Medulla oblongata (tissue), 1 donor: ENCODE measurements around the gene PFN1.
A peak's percentile ranks its signal among the peaks of the same experiment; 100 is the strongest.

Experiments
- DNase-seq: peaks from one replicate; pipeline ENCODE4 v3.0.0-alpha.2; 2015; ENCODE audit errors: extremely low spot score

The PFN1 gene

DNA sequence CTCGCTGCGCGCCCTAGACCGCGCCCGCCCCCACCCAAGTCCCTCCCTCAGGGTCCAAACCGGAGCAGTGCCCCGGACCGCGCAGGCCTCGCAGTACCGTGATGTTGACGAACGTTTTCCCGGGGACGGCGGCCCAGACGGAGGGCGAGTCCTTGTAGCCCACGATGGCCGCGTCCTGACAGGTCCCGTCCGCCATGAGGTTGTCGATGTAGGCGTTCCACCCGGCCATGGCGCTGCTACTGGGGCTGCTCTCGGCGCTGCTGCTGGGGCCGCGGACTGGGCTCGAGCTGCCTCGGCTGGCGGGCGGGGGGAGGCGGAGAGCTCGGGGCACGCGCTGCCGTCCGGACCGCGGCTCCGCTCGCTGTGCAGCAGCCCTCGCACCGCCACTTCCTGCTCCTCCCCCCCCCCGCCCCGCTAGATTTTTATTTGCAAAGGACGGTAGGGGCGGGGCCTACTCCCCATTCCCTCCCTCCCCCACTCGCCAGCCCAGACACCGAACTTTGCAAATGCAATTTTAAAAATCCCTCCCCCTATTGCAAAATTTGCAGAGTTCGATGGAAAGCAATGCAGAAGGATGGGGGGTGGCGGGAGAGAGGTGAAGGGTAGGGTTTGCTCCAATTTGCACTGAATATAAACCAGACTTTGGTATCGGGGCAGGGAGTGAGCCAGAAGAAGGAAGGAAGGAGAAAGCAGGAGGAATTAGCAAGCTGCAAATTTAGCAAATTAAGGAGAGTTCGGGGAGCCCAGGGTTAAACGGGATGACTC lies at the start of gene PFN1:
TSS of gene PFN1 (minus strand) at position 365 of the 765 bp plus-strand sequence. CDS start at position 229, 136 bp downstream.
- DNase-seq, result peak; percentile 89

DNA sequence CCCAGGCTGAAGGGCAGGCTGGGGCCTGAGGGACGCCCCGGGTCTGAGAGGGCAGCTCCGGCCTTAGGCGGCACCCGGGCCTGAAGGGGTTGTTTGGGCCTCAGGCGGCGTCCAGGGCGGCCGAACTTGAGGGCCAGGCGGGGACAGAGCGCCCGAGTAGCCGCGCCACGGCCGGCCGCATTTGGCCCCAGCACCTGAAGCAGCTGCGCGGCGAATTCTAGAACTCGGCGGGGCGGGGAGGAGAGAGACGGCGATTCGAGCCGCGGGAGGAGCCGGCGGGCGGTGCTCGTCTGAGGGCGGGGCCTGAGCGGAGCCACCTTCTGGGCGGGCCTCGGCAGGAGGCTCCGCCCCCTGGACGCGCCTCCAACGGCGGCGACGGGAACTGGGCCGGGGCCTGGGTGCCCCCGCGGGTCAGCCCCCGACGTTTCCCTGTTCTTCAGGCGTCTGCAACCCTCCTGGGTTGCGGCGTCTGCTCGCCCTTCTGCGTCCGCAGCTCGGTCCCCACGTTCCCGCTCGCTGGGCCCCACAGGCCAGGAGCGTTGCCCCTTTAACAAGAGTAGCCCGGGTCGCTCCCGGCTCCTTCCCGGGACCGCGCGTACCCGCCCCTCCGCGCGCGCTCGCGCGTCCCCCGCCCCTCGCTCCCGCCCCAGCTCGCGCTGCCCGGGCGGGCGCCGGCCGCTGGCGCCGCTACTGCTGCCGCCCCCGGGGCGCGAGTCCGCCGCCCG lies 49.1 kb upstream of the PFN1 start, which contains the start of the genes INCA1 and KIF1C:
TSS of gene INCA1 (minus strand) at position 221 of the 725 bp plus-strand sequence. CDS start 3,085 bp downstream, outside the sequence.
TSS of gene KIF1C (plus strand) at position 649 of the 725 bp plus-strand sequence. CDS start 2,297 bp downstream, outside the sequence.
- peak; percentile 96 for DNase-seq

DNA sequence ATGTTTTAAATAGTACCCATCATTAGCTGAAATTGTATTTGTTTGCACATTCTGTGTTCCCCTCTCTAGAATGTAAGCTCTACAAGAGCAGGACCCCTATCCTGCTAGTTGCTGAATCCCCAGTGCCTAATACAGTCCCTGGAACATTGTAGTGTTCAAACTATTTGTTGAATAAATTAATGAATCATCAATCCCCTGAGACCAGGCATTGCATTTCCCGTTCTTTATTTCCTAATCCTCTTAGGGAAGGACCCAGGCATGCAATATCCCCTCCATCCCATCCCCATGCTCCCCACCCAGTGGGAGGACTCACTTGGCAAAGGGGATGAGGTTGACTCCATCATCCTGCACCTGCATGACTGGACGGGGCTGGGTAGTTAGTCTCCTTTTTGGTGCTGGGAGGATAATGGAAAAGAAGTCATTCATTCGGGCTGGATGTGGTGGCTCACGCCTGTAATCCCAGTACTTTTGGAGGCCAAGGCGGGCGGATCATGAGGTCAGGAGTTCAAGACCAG lies 45.8 kb upstream of the PFN1 start:
- DNase-seq, result no peak

DNA sequence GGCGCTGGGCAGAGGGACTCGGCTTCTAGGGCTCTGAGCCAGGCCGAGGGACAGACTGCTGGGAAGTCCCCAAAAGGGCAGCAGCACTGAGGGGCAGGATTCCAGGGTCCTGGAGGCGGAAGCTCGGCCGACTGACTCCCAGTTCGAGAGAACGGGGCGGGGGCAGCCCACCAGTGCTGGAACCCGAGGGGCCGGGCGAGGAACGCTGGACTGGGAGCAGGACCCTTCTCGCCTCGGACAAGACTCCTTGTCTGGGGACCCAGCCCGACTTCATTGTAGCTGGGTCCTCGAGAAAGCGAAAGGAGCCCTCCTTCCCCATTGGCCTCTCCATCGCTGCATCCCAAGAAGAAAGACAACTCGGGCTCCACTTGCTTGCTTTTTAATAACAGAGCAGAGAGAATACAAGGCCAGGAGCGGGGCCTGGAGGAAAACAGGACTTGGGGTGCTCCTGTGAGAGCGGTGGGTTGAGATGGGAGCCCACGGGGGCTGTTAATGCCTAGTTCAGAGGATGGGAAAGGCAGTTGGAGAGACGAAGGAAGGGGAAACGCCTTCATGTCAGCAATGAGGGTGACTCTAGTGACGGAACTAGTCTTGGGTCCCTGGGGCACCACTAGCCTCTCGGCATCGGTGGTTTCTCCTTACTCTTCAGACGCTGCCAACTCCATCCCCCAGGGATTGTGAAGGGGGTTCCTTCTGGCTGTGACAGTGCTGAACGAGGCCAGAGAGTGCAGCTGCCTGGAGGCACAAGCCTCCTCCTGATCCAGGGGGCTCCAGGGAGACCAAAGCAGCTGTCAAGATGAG lies 39.6 kb upstream of the PFN1 start:
- peak; percentile 30 for DNase-seq

DNA sequence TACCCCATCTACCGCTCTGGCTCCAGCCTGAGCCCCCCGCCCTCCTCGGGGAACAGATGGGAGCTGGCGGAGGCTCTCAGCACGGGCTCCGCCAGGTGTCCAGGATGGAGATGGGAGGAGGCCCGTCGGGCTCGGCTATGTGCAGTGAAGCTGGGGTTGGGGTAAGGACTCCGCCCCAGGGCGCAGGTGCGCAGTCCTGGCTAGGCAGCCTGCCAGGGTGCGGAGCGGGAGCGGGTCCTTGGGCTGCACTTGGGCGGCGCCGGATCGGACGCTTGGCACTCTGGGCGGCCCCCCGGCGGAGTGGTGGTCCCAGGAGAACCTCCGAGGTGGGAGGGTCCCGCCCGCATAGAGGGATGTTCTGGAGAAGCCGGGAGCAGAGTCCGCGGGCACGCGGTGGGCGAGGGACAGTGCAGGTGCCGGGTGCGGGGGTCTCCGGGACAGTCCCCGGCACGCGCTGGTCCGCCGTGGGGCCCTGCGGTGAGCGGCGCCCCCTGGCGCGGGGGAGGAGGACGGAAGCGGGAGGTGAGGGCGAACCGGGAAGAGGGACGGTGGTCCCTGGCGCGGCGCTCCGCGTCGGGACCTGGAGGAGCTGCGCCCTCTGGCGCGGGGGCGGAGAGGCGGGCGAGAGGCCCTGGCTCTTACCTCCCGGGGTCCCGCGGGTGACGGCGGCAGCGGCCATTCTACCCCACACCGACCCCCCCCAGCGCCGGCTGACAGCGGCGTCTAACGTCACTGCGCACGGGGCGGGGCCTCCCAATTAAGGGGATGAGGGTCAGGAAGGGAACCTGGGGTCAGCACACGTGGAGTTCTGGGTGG lies 38.8 kb upstream of the PFN1 start, which contains the start of gene CAMTA2:
TSS of gene CAMTA2 (minus strand) at position 725 of the 816 bp plus-strand sequence. CDS start 1,453 bp downstream, outside the sequence.
- peak; percentile 89 for DNase-seq

DNA sequence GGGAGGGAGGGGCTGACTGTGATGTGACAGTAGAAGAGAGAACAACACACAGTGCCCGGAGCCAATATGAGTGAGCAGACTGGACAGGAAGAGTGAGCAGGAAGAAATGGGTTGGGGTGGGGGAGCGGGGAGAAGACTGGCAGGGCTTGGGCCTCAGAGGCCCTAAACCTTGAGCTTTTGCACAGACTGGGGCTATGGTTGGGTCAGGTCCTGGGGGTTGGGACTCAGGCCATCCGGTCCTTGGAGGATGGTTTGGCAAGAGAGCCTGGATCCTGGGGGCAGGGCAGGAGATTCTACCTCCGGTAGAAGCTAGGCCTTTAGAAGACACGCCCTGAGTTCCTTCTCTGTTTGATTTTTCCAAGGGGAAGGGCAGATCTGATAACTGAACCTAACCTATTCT lies 38.1 kb upstream of the PFN1 start:
- DNase-seq, result no peak

DNA sequence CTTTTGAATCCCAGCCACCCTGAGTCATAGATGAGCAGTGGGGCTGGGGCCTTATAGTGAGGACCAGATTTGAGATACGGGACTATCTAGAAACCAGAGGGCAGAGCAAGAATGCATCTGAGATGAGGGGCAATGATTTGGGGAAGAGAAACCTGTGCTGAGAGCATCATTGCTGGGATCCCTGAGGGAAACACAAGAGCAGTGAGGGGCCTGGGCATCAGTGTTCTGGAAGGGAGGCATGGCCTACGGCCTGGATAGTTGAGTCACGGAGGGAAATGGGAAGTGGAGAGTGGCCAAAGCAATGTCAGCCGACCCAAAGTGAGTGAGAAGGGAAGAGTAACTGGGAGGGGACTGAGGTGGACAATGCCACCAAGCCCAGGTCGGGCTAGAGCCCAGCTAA lies 34.0 kb upstream of the PFN1 start:
- DNase-seq, result no peak

DNA sequence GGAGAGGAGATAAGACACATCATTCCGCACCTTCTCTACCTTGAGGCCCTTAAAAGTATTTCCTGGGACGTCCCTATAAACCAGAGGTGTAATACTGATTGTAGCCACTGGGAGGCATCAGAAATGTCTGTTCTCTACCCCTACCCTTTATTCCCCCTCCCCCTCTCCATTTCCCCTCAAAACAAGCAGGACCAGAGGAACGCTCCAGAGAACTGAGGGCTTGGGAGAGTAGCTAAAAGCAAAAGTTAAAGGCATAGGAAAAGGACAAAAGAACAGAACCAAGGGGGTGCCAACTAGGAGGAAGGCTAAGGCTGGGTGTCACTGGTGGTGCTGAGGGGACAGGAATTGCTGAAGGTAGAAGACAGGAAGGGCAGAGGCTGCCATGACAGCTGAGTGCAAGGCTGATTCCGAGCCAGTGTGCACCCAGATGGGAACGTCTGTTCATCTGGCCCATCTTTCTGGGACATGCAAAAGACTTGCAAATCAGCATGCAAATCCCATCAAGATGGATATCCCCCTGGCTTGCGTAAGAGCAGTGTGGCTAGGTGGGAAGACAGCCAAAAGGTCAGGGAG lies 32.4 kb upstream of the PFN1 start:
- DNase-seq, result peak; percentile 50

DNA sequence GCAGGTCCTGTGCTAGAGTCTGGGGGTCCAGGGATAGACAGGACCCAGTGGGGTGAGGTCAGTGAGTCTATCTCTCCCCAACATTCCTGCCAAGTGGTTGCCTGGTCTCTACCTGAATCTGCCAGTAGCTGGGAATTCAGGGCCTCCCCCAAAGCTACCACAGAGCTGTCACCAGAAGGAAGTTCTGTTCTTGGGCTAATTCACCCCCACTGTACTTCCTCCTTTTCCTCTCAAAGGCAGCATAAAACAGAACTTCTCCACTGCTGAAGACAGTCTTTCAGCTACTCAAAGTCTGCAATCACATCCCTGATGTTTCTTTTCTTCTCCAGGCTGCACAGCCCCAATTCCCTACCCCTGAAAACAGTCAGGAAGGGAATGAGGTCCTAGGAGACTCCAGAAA lies 30.4 kb upstream of the PFN1 start:
- DNase-seq, result peak; percentile 52

DNA sequence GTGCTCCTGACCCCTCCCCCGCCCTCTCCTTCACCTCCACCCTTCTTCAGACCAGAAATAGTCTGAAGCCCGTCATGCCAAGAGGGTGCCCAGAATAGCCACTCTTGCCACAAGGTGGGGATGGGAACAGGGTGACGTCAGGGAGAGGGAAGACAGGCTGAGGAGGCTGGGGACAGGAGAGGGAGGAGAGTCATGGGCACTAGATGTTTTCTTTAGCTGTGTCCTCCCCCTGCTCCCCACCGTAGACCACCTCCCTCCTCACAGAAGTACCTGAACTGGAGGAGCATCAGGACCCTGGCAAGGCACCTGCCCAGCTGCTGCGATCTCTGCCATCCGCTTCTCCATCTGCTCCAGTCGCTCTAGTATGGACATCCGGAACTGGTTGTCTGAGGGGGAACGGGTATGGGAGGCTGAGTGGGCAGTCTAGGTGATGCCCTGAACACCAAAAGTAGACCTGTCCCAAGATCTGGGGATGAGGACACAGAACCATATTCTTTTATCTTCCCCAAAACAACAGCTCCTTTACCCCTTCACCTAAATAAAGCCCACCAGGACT lies 25.9 kb upstream of the PFN1 start:
- no peak for DNase-seq

DNA sequence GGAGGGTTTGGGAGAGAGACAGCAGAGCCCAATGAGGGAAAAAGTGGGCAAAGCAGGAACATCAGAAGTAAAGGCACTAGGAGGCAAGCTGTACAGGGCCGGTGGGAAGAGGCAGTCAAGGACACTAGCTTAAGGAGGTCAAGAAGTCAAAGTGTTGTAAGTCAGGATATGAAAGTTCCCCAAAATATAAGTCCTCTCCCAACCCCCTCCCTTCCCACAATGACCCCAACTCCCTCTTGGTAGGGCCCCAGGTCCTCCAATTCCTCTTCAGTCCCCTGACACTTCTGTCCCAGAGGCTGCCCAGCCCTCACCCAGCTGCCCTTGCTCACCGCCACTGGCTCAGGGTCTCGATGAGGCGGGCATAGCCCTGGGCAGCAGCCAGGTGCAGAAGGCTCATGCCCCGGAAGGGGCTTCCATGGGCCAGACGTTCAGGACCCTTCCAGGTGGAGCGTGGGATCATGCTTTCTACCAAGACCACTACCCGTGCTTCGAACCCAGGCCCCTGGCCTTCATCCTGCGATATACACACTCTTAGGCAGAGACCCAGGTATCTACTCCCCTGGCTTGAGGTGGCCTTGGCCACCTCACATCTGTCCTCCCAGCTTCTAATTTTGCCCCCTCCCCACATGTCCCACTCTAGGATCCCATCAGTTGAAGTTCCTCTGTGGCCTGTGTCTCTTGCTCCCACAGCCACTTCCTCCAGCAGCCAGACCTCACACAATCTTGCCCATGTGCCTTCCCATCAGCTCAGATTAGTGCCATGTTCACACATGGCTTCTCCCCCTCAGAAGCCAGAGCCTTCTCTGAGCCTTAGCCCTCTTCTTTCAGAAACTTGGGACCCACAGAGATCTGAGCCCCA lies 25.2 kb upstream of the PFN1 start:
- DNase-seq, result no peak

DNA sequence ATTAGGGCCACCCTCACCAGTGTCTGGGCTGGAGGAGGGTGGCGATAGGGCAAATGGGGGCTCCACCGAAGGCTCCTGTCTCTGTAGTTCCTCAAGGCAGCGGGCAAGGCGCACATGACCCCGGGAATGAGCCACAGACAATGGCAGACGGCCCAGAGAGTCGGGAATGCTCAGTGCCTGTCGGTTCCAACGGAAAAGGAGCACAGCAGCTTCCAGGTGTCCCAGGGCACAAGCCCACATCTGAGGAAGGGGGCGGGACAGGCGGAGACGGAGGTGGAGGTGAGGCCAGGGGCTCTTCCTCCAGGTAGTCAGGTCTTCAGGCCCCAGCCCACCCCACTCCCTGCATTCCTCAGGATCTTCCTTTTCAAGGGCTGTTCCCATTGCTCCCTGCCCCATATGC lies 24.4 kb upstream of the PFN1 start:
- DNase-seq, result no peak

DNA sequence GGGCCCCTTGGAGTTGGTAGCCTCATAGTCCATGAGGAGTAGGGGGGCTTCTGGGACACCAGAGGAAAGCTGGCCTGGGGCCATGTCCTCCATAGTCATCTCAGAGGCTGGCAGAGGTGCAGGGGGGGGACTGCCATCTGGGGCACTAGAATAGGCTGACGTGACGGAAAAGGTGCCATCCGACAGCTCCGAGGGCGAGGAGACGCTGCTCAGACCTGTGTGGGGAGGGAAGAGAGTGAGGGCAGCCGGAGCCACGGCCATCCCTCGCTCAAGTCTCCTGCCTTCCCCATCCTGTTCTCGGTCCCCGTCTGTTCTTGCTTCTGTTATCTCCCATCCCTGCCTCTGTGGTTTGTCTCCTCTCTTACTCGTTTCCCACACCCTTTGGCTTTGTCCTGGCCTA lies 24.0 kb upstream of the PFN1 start:
- DNase-seq, result no peak

DNA sequence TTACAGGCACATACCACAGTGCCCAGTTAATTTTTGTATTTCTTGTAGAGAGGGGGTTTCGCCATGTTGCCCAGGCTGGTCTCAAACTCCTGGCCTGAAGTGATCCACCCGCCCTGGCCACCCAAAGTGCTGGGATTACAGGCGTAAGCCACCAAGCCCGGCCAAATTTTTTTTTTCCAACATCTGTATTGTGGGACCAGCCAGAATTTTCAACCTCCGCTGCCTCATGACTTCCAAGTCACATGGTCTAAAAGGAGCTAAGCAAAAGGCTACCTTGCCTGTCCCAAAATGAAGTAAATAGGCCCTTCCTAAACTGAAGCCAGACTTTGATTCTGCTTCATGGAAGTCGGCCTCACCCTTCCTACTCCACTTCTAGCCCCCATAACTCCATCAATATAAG lies 23.5 kb upstream of the PFN1 start:
- DNase-seq, result no peak

DNA sequence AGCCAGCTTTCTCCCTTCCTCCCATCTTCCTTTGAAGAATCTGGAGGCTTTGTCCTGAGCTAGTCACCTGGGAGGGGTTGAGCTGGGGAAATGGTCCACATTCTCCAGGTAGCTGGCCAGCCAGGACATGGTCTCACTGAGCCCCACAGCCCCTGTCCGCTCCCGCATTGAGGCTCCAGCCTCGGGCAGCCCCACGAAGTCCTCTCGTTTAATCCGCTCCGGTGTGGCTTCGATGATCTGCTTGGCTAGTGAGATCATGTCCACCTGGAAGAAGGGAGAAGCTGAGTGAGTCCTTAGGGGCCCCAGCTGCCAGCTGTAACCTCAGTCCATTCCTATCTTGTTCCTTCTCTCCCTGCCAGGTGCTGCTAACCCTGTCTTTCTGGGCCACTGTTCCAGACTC lies 21.9 kb upstream of the PFN1 start:
- no peak for DNase-seq

DNA sequence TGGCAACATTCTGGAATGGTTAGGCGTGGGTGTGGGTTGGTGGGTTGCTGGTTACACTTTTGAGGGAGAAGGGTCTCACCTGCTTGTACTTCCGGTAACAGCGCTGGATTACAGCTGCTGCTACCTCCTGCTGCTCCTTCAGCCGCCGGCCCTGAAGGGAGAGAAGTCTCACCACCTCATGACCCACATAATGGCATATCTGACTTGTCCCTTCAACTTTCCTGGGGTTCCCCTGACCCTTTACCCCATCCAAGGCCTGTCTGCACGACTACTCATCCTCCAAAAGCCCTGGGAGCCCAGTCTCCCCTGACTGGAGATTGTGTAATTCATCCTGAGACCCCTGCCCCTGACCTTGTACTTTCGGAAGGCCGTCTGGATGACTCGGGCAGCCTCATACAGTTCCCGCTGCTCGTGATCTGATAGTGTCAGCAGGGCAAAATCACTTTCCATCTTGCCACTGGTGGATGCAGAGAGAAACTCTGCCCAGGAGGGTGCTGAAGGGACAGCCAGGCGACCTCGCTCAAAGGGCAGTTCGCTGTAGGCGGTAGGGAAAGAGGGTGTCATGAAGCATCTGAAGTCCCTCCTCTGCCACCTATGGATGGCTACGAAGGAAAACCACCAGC lies 21.3 kb upstream of the PFN1 start:
- no peak for DNase-seq

DNA sequence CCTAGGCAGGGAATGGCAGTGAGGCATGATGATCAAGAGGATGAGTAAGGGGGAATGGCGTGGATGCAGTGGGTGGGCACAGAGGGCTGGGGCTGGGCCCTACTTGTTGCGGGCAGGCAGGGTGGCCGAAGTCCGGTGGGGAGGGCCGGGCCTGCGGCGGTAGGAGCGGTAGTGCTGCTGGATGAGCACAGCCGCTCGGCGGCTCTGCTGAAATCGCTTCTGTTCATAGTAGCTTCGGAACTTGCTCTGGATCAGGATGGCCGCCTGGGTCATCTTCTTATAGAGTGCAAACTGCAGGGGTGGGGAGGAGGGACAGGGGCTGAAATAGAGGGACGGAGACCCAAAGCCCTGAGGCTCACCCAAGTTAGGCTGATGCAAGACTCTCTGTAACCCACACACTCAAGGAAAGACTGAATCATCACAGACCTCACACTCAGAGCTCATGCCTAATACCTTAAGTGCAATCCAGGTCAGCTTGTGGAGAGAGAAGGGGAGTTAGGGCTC lies 20.8 kb upstream of the PFN1 start:
- DNase-seq, result no peak

DNA sequence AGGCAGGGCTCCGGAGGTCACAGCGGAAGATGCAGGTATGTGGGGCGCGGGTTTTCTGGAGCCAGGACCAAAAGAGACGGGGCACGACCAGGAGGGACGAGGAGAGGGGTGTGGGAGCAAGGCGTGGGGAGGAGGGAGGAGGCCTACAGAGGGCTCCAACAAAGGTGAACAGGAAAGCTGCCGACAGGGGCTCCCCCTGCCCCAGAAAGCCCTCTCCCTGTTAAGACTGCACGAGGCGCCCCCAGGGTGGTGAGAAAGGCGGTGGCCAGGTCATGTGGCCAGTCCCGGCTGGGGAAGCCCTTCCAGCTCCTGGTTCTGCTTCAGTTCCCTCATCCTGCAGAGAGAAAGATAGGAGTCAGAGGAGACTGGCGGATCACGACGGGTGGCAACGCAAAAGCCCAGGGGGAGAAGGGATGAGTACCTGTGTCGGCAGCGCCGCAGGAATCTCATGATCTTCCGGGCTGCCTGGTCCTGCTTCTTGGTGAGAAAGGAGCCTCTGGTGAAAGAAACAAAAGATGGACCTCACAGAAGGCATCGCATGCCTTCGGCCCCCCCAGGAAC lies 20.2 kb upstream of the PFN1 start:
- peak; percentile 22 for DNase-seq
